Omental fat pad (tissue), 4 donors: ENCODE data around the gene RNASE13. TPM values are rescaled to one million over a fixed set of nuclear protein-coding genes. Genes with fewer than 3 reads are reported as not detected.

ENCODE experiments used
- ATAC-seq: fragments of 150-250 bp; one replicate; pipeline ENCODE4 v1.9.1; 2016; ENCODE audit warnings: mild to moderate bottlenecking, moderate library complexity; ENCODE audit not compliant: low FRiP score
- DNase-seq: peaks from one replicate; pipeline ENCODE4 v3.0.0-alpha.2; 2019; ENCODE audit warnings: low spot score
- CTCF ChIP-seq, 3 donors: fragments of 450-650 bp; IDR thresholded peaks; one replicate each; pipeline ENCODE4 v1.5.1; 2016 to 2017; ENCODE audit warnings: antibody characterized with exemption in 3 of 3, mild to moderate bottlenecking in 3 of 3, moderate library complexity in 2 of 3
- total RNA-seq, 4 donors: library from RNA; depleted of rRNA; stranded (reverse); fragments of >200 nt; gene quantifications; one replicate each; pipeline ENCODE4 v1.1.0, GENCODE V29; 2016

Gene RNASE13
- total RNA-seq, 4 donors from 2014 or later, result not detected

GRCh38 chr14:21024585-21025370, 9.8 kb downstream of the RNASE13 start, which contains the start of gene NDRG2:
Gene NDRG2, minus strand, starts transcription at chr14:21025061. Its CDS starts 1,746 bp downstream, at chr14:21023315.
- ATAC-seq, result peak; percentile 76
- no peak for DNase-seq
- no peak for TF ChIP-seq CTCF (IDR thresholded peaks at IDR 0.05)

GRCh38 chr14:21023817-21024584, 10.6 kb downstream of the RNASE13 start:
- no peak for TF ChIP-seq CTCF (IDR thresholded peaks at IDR 0.05)
- DNase-seq (no peak), ATAC-seq (no peak)

GRCh38 chr14:21023174-21023573, 11.4 kb downstream of the RNASE13 start:
- TF ChIP-seq CTCF (IDR thresholded peaks at IDR 0.05), result no peak
- DNase-seq (no peak), ATAC-seq (no peak)

GRCh38 chr14:21022686-21023085, 11.9 kb downstream of the RNASE13 start:
- ATAC-seq, result no peak
- DNase-seq, result no peak
- TF ChIP-seq CTCF (IDR thresholded peaks at IDR 0.05), result no peak

- TF ChIP-seq CTCF (IDR thresholded peaks at IDR 0.05), result no peak
- DNase-seq, result no peak
- no peak for ATAC-seq
These were observed 13.5 kb downstream of the RNASE13 start for GRCh38 chr14:21020977-21021545.

GRCh38 chr14:21019366-21019765, 15.2 kb downstream of the RNASE13 start:
- DNase-seq (no peak), ATAC-seq (no peak)
- TF ChIP-seq CTCF (IDR thresholded peaks at IDR 0.05), result no peak
